ENCODE data around the gene CASQ1. TPM values are rescaled to one million over a fixed set of nuclear protein-coding genes. Genes with fewer than 3 reads are reported as not detected.

Gene CASQ1
- total and polyA plus RNA-seq, 2 donors (not counting 3 experiments of a cell fraction or from before 2014, with no cell fraction given) = not detected

DNA sequence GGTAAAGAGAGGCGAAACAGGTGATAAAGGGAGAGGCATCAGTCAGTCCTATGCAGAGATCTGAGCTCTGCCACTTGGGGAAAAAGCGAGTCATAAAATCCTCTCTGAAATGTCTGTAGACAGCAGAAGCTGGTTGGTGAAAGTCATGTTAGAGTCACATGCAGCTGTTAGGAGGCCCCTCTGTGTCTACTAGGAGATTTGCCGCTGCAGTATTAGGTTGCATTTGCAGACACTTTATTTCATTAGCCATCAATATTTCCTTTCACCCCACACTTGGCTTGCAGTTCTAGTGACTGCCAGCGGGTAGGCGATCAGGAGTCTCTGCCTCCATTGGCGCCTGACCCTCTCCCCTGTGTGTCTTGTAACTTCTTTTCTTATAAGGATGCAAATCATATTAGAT lies 22.8 kb upstream of the CASQ1 start:
- Histone ChIP-seq H3K79me2 (ENCODE audit: control insufficient read depth, insufficient read depth, low read length) (no peaks in the 10 kb centered on the region), H3K9me1 (replicated peaks; ENCODE audit: control insufficient read depth, extremely low read depth, insufficient read depth, low read length) (no peaks in the 10 kb centered on the region), H3K4me2 (ENCODE audit: insufficient read depth, low read length) (no peak overlapping the region), H3K4me1 (ENCODE audit: control insufficient read depth, extremely low read depth, insufficient read depth, low read length) (no peaks in the 10 kb centered on the region), H2AFZ (ENCODE audit: low read depth, low read length) (no peak overlapping the region), H3K27ac (ENCODE audit: insufficient read depth, low read depth, low read length) (no peak overlapping the region), H3K9ac (replicated peaks; ENCODE audit: extremely low read depth, insufficient read depth, low read length) (no peak overlapping the region), H3K4me3 (replicated peaks in 1 of 3; ENCODE audit: insufficient read depth in 1 of 3, low read depth in 1 of 3, low read length in 3 of 3) (no peak overlapping the region), H3K27me3 (ENCODE audit: control insufficient read depth in 2 of 2, insufficient read depth in 2 of 2, low read length in 2 of 2) (peaks cover 7 to 9% of the 10 kb centered on the region in 2 experiments), H3K9me3 (replicated peaks; ENCODE audit: control insufficient read depth, insufficient read depth, low read length) (no peaks in the 10 kb centered on the region), H4K20me1 (replicated peaks; ENCODE audit: control insufficient read depth, extremely low read depth, insufficient read depth, low read length) (no peaks in the 10 kb centered on the region), H3K36me3 (ENCODE audit: control insufficient read depth in 2 of 2, extremely low read depth in 1 of 2, insufficient read depth in 2 of 2, low read length in 2 of 2) (no peaks in the 10 kb centered on the region)
- dilution Hi-C loops (cut with MboI; ENCODE audit: extremely low pct_ligation_motif_present, low sequenced_read_pairs) = no loop called here
- TF ChIP-seq MYC (IDR thresholded peaks at IDR 0.05; ENCODE audit: low read depth, low read length) = no peak
- TF ChIP-seq POLR2AphosphoS5 (IDR thresholded peaks at IDR 0.05; ENCODE audit: insufficient read depth, low read depth, low read length) = no peak
- TF ChIP-seq GATA2 (IDR thresholded peaks at IDR 0.05; ENCODE audit: insufficient read depth, insufficient read length, low read depth, low read length) = no peak
- TF ChIP-seq JUN (IDR thresholded peaks at IDR 0.05; ENCODE audit: borderline replicate concordance, insufficient read depth, insufficient read length, low read depth) = no peak
- TF ChIP-seq POLR2A (IDR thresholded peaks at IDR 0.05; ENCODE audit: low read depth, low read length) = no peak
- TF ChIP-seq FOS (IDR thresholded peaks at IDR 0.05; ENCODE audit: borderline replicate concordance, insufficient read depth, low read length) = no peak
- no peak for TF ChIP-seq EZH2 (IDR thresholded peaks at IDR 0.05; ENCODE audit: borderline replicate concordance, low read depth, low read length, severe bottlenecking)
- TF ChIP-seq, protein P1, sequence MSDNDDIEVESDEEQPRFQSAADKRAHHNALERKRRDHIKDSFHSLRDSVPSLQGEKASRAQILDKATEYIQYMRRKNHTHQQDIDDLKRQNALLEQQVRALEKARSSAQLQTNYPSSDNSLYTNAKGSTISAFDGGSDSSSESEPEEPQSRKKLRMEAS (IDR thresholded peaks at IDR 0.05; ENCODE audit: insufficient read depth, insufficient read length) = no peak
- DNase-seq (ENCODE audit: low read depth, low spot score) = no peak
- POLR2A ChIA-PET = no interaction called here
- intact Hi-C loops (cut with micrococcal nuclease) = no loop called here
- BruUV-seq (replicated peaks) = no TSS peak
- FAIRE-seq = no peak
- CTCF ChIA-PET = interaction anchor here (1.2 to 1.7 kb wide), 3 partner anchors 26 to 89 kb away, joined by 3 to 7 read pairs (median 4); no protein-coding TSS in a partner anchor

DNA sequence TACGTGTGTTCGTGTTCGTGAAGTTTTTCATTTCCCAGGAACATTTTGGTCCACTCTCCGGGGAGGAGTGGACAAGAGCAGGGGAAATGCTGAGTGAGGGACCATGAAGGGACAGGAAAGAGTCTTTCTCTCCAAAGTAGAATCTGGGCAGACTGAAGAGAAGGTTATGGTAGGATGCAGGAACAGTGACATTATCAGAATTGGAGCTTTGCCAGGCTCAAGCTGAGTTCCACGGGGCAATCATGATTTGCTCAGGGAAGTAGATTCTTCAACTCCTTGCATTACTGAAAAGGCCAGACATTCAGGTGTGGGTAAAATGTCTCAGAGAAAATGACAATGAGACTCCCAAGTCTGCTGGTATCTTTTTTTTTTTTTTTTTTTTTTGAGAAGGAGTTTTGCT lies 22.4 kb upstream of the CASQ1 start:
- no peak overlapping the region for H2AFZ ChIP-seq (ENCODE audit: low read depth, low read length)
- H3K79me2 ChIP-seq (ENCODE audit: control insufficient read depth, insufficient read depth, low read length) = no peaks in the 10 kb centered on the region
- no peak overlapping the region for H3K4me3 ChIP-seq (replicated peaks in 1 of 3; ENCODE audit: insufficient read depth in 1 of 3, low read depth in 1 of 3, low read length in 3 of 3)
- H3K36me3 ChIP-seq (ENCODE audit: control insufficient read depth in 2 of 2, extremely low read depth in 1 of 2, insufficient read depth in 2 of 2, low read length in 2 of 2) = no peaks in the 10 kb centered on the region
- H3K9me1 ChIP-seq (replicated peaks; ENCODE audit: control insufficient read depth, extremely low read depth, insufficient read depth, low read length) = no peaks in the 10 kb centered on the region
- H3K9me3 ChIP-seq (replicated peaks; ENCODE audit: control insufficient read depth, insufficient read depth, low read length) = no peaks in the 10 kb centered on the region
- BruUV-seq (replicated peaks) = no TSS peak
- no peak for DNase-seq (ENCODE audit: low read depth, low spot score)
- ChIA-PET CTCF (interaction anchor here (1.3 to 1.7 kb wide), 2 partner anchors 25 to 63 kb away, joined by 3 to 7 read pairs; no protein-coding TSS in a partner anchor), POLR2A (no interaction called here)
- H3K4me1 ChIP-seq (ENCODE audit: control insufficient read depth, extremely low read depth, insufficient read depth, low read length) = no peaks in the 10 kb centered on the region
- no peak overlapping the region for H3K27ac ChIP-seq (ENCODE audit: insufficient read depth, low read depth, low read length)
- no peak overlapping the region for H3K4me2 ChIP-seq (ENCODE audit: insufficient read depth, low read length)
- H4K20me1 ChIP-seq (replicated peaks; ENCODE audit: control insufficient read depth, extremely low read depth, insufficient read depth, low read length) = no peaks in the 10 kb centered on the region
- peaks cover 7 to 11% of the 10 kb centered on the region in 2 experiments for H3K27me3 ChIP-seq (ENCODE audit: control insufficient read depth in 2 of 2, insufficient read depth in 2 of 2, low read length in 2 of 2)
- H3K9ac ChIP-seq (replicated peaks; ENCODE audit: extremely low read depth, insufficient read depth, low read length) = no peak overlapping the region
- FAIRE-seq = no peak
- intact Hi-C loops (cut with micrococcal nuclease) = no loop called here
- no peak for TF ChIP-seq MYC (IDR thresholded peaks at IDR 0.05; ENCODE audit: low read depth, low read length)
- TF ChIP-seq GATA2 (IDR thresholded peaks at IDR 0.05; ENCODE audit: insufficient read depth, insufficient read length, low read depth, low read length) = no peak
- TF ChIP-seq JUN (IDR thresholded peaks at IDR 0.05; ENCODE audit: borderline replicate concordance, insufficient read depth, insufficient read length, low read depth) = no peak
- TF ChIP-seq, protein P1 (IDR thresholded peaks at IDR 0.05; ENCODE audit: insufficient read depth, insufficient read length) = no peak
- no peak for TF ChIP-seq POLR2AphosphoS5 (IDR thresholded peaks at IDR 0.05; ENCODE audit: insufficient read depth, low read depth, low read length)
- no peak for TF ChIP-seq EZH2 (IDR thresholded peaks at IDR 0.05; ENCODE audit: borderline replicate concordance, low read depth, low read length, severe bottlenecking)
- TF ChIP-seq FOS (IDR thresholded peaks at IDR 0.05; ENCODE audit: borderline replicate concordance, insufficient read depth, low read length) = no peak
- no peak for TF ChIP-seq POLR2A (IDR thresholded peaks at IDR 0.05; ENCODE audit: low read depth, low read length)
- TF ChIP-seq, protein P2, sequence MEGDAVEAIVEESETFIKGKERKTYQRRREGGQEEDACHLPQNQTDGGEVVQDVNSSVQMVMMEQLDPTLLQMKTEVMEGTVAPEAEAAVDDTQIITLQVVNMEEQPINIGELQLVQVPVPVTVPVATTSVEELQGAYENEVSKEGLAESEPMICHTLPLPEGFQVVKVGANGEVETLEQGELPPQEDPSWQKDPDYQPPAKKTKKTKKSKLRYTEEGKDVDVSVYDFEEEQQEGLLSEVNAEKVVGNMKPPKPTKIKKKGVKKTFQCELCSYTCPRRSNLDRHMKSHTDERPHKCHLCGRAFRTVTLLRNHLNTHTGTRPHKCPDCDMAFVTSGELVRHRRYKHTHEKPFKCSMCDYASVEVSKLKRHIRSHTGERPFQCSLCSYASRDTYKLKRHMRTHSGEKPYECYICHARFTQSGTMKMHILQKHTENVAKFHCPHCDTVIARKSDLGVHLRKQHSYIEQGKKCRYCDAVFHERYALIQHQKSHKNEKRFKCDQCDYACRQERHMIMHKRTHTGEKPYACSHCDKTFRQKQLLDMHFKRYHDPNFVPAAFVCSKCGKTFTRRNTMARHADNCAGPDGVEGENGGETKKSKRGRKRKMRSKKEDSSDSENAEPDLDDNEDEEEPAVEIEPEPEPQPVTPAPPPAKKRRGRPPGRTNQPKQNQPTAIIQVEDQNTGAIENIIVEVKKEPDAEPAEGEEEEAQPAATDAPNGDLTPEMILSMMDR (IDR thresholded peaks at IDR 0.05; ENCODE audit: extremely low read depth in 1 of 2, insufficient read depth in 1 of 2, low read depth in 1 of 2, low read length in 2 of 2) = no peak
- dilution Hi-C loops (cut with MboI; ENCODE audit: extremely low pct_ligation_motif_present, low sequenced_read_pairs) = no loop called here
